CD4-positive, alpha-beta T cell treated with Interleukin-6 for 4 hours (primary cell): ENCODE measurements around the gene CCDC141.

ENCODE experiments used
- DNase-seq: peaks from one replicate; pipeline ENCODE4 v3.0.0-alpha.2; 2020; ENCODE audit warnings: mixed read lengths

Gene CCDC141

DNA sequence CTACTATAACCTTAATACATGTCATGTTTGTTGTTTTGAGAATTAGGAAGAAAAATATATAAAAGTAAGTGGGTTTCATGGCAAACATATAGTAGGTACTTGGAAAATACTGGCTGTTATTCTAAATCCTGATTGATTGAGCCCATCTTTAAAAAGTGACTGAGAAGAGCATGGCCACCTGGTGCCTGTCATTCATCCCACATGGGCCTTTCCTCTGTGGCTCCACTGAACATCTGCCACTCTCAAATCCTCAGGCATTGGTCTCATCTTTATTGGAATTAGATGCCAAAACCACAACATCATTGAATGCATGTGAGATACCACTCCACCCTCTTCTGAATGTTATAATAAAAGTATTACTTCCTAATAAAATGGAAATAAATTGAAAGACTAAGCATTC lies 141.1 kb downstream of the CCDC141 start:
- no peak for DNase-seq

GRCh38 chr2:178905261-178905660 lies 144.7 kb downstream of the CCDC141 start:
- DNase-seq: no peak

- DNase-seq: no peak
Measured at GRCh38 chr2:178899656-178900055, 150.3 kb downstream of the CCDC141 start.

- DNase-seq: no peak
Measured at GRCh38 chr2:178895872-178896271, 154.1 kb downstream of the CCDC141 start.

DNA sequence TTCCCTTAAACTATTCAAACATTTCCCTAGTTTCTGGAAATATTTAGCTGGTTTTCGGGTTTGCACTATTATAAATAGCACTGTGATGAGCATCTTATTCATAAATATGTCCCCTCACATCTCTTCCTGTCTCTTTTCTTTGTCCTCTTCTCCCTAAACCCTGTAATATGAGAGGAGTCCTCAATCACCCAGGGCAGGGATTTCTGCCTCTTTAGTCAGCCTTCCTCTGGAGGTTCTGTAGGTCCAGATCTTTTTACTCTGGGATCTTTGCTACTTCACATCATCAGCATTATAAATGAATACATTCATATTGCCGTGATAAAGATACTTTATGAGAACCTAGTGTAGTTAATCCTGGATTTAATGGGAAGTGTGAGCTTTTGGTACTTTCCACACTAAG lies 154.8 kb downstream of the CCDC141 start:
- no peak for DNase-seq

DNA sequence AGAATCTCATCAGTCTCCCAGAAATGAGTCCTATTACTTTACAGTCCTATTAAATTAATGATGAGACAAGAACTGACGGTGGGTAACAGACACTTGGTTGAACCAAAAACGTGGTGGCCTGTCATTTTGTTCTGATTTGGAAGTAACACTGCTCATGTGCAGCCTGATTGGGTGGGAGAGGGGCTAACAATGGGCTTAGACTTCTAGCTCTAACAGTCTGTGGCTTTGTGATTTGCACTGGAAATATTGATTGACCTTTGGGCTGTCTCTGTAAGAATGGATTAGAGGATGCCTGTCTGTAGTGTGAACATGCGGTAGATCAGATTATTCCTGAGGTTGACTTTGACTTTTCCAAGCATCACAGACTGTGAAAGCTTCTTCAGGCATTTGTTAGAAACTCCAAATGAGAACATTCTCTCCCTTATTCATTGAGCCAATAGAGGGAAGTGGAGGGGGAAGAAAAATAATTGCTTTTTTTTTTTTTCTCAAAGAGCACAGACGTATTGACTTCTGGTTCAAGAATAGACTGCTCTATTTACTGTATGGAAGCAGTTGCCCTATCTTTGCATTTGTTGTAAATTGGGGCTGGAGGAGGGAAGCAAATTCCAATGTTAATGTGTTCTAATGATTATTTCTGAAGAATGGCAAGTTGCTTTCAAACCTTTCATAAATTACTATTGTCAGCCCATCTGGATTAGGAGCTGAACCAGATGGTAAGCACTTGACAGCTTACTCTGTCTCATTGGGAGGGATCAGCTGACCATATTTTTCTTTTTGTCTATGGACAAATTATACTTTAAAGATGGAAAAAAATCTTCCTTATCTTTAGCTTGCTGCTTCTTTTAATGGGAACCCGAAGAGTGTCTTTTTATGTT lies 156.9 kb downstream of the CCDC141 start:
- DNase-seq: no peak

DNA sequence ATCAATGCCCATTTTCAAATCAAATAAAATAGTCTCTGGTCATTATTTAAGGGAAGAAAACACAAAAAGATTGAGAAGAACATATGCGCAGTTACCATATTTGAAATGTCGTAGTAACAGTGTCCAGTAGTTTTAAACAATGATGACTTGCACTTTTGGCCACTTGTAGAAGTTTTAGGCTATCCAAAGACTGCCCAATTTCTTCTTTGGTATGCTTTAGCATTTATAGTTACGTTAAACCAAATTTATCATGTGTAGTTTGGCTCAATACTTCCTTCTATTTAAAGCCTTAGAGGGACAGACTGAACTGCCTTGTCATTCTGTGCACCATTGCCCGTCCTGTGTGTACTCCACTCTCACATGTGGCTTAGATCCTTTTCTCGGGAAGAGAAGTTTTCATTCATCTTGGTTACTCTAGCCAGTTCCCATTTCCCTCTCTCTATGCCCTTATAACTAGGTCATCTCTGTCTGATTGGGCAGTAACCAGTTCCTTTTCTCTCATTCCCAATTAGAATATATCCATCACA lies 157.9 kb downstream of the CCDC141 start:
- no peak for DNase-seq

GRCh38 chr2:178891265-178891958 lies 158.5 kb downstream of the CCDC141 start:
- DNase-seq: peak; percentile 60

- DNase-seq: no peak
Measured at GRCh38 chr2:178886006-178886405, 163.9 kb downstream of the CCDC141 start.

DNA sequence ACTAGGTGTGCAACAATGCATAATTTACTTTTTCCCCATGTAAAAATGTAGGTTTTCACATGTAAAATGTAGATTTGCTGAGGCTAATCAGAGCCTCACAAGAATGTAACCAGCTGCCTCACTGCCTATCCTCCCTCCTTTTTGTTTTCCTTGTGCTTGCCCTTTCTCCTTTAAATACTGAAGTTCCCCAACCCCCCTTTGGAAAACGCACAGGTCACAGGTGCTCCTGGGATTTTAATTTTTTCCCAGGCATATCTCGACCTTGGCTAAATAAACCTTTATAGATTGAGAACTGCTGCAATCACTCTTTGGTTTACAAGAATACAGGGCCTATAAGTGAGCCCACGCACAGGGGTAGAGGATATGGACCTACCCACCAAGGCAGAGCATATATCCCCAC lies 165.5 kb downstream of the CCDC141 start:
- no peak for DNase-seq

DNA sequence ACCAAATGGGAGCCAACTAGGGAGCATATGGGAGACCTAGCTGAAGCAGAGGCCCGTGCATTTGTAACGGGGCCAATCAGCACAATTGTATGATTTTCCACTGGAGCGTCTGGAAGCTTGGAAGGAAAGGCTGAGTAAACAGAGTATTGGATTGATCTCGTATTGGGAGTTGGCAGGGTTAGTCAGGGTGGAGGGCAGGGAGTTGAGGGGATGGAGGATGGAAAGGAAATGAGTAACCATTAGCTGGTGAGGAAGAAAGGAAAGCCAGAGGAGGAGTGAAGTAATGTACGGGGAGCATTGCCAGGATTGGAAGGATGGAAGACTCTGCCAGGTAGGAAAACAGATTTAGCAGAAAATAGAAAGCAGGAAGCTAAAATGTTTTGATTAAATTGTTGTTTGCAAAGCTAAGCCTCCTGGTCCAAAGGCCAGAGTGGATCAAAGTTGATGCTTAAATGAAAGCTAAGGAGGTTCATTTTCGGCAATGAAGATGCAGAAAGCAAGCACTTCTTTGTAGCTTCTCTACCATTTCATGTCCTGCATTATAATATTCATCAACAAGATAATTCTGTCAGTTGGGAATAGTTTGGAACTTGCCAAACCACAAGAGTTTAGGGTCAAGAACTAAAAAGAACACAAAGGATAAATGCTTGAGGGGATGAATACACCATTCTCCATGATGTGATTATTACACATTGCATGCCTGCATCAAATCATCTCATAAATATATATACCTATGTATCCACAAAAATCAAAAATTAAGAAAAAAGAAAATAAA lies 167.1 kb downstream of the CCDC141 start:
- DNase-seq: no peak

DNA sequence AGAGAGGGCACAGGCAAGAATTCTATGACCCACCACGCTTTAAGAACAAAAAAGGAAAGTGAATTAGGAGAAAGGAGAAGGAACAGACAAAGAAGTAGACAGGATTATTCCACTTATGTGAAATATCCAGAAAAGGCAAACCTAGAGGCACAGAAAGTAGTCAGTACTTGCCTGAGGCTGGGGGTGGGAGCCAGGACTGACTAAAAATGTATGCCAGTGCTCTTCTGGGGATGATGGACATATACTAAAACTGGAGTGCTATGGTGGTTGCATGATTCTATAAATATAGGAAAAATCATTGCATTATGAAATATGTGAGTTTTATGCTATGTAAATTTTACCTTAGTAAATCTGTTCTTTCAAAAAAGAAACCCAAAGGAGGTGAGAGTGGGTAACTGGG lies 168.9 kb downstream of the CCDC141 start:
- DNase-seq: no peak

GRCh38 chr2:178880257-178880656 lies 169.7 kb downstream of the CCDC141 start:
- no peak for DNase-seq

- no peak for DNase-seq
Measured at GRCh38 chr2:178877874-178878273, 172.1 kb downstream of the CCDC141 start.

GRCh38 chr2:178874529-178875240 lies 175.3 kb downstream of the CCDC141 start:
- DNase-seq: no peak

DNA sequence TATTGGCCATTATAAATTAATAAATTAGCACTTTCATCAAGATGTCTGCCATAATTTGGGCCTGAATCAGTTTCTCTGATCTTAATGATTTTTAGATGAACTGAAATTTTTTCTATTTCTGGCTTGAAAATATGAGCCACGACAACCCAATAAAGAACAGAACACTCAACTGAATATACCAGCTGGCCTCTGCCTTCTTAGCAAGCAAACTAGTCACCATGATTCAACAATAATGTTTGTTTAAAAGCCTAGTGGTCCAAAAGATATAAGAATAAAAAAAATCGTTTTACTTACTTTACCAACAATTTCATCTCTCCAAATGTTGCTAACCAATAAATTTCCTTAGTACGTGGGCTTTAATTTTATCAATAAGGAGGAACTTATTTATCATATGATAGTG lies 176.0 kb downstream of the CCDC141 start:
- no peak for DNase-seq

DNA sequence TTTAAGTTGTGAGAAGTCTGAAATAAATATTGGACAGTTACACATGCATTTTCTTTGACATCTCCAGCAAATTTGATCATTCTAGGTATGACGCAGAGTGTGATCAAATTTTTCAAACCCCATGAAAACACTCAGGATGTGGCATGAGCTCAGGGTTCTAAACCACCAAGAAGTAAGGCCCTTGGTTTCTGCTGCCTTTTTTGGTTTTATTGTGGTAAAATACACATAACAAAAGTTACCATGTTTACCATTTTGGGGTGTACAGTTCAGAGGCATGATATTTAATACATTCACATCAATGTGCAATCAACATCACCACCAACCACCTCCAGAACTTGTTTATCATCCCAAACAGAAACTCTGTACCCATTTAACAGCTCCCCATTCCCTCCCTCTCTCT lies 178.4 kb downstream of the CCDC141 start:
- no peak for DNase-seq

GRCh38 chr2:178870703-178871102 lies 179.2 kb downstream of the CCDC141 start:
- DNase-seq: no peak

DNA sequence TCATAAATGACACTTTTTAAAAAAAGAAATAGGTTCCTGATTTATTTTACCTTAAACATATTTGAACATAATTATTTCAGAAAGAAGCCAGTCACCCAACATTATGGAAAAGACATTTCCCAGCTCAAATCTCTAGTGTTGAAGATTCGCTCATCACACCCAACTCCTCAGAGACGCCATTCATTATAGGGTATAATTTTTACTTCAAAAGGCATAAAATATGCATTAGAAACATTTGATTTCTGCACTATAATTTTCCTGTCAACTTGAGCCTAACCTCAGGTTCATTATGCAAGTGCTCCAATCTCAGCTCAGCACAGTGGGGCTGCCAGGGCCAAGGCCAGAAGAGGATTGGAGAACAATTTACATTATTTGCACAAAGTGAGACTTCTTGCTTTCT lies 183.9 kb downstream of the CCDC141 start:
- no peak for DNase-seq

DNA sequence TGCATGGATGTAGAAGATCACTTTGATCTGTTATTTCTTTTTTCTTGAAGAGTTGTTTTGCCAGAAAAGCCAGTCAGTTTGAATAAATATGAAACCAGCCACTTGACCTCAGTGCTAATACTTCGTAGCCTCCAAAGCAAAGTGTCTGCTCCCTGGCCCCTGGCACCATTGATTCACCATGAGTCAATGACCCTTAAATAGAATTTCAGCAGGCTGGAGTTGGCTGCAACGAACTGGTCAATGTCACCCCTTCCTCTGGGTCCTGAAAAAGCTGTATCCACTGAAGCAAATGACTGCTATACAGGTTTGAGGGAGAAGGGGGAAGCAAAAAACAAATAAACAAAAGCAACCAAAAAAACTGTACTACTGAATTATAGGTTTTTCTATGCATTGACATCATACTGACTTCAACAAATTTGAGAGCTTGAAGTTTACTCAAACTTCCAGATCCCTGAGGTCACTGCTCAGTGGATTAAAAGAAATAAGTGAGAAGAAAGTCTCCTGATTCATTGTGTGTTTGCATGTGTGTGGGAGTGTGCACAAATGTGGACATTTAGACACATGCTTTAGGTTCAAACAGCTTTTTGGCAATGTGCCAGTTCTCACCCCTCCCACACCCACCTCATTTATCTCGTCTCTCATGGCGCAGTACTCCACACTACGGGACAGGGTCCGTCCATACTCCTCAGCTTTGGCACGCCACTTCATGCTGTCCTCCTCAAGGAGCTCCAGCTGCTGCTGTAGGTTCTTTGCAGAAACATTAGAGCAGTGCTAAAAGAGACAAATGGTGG lies 184.6 kb downstream of the CCDC141 start:
- DNase-seq: no peak

GRCh38 chr2:178863856-178864620 lies 185.9 kb downstream of the CCDC141 start:
- no peak for DNase-seq
